ENCODE data around the gene MYBPHL. TPM values are rescaled to one million over a fixed set of nuclear protein-coding genes. Genes with fewer than 3 reads are reported as not detected.

Gene MYBPHL, protein sequence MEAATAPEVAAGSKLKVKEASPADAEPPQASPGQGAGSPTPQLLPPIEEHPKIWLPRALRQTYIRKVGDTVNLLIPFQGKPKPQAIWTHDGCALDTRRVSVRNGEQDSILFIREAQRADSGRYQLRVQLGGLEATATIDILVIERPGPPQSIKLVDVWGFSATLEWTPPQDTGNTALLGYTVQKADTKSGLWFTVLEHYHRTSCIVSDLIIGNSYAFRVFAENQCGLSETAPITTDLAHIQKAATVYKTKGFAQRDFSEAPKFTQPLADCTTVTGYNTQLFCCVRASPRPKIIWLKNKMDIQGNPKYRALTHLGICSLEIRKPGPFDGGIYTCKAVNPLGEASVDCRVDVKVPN
- not detected for total RNA-seq
- long read RNA-seq, result 0 reads

DNA sequence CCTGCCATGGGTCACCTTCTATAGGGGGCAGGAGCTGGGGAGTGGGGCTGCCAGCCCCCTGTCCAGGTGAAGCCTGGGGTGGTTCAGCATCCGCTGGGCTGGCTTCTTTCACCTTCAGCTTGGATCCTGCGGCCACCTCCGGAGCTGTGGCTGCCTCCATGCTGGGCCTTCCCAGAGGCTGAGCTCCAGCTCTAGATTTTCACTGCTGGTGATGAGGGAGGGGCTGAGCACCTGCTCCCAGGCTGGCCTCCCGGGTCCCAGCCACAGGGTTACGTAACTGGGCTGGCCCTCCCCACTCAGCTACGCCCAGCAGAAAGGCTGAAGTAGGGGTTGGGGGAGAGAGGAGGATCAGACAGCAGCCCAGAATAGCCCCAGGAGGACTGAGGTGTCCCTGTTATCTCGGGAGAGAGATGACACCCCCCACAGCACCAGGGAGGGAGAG, at the start of gene MYBPHL:
TSS of gene MYBPHL (minus strand) at position 180 of the 442 bp plus-strand sequence. CDS start at position 160, 20 bp downstream.
- H3K36me3 ChIP-seq, result no peaks in the 10 kb centered on the region
- no peak within 1 kb of the TSS for H3K4me3 ChIP-seq
- no CpG with 5 or more reads among the region's 7 CpGs for WGBS (ENCODE audit: insufficient coverage, low coverage, low lambda C conversion rate, missing lambda C conversion rate)
- intact Hi-C loops (cut with DNase I), result no loop called here
- no peak for ATAC-seq
- no peak within 1 kb of the TSS for H3K27ac ChIP-seq
- no peaks in the 10 kb centered on the region for H3K9me3 ChIP-seq
- no peaks in the 10 kb centered on the region for H3K27me3 ChIP-seq
- DNase-seq, result no peak
- TF ChIP-seq, protein P1, sequence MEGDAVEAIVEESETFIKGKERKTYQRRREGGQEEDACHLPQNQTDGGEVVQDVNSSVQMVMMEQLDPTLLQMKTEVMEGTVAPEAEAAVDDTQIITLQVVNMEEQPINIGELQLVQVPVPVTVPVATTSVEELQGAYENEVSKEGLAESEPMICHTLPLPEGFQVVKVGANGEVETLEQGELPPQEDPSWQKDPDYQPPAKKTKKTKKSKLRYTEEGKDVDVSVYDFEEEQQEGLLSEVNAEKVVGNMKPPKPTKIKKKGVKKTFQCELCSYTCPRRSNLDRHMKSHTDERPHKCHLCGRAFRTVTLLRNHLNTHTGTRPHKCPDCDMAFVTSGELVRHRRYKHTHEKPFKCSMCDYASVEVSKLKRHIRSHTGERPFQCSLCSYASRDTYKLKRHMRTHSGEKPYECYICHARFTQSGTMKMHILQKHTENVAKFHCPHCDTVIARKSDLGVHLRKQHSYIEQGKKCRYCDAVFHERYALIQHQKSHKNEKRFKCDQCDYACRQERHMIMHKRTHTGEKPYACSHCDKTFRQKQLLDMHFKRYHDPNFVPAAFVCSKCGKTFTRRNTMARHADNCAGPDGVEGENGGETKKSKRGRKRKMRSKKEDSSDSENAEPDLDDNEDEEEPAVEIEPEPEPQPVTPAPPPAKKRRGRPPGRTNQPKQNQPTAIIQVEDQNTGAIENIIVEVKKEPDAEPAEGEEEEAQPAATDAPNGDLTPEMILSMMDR (IDR thresholded peaks at IDR 0.05), result no peak
- TF ChIP-seq POLR2A (IDR thresholded peaks at IDR 0.05), result no peak
- H3K4me1 ChIP-seq, result peaks cover 0 to 11% (median 4%) of the 10 kb centered on the region in 4 donors

DNA sequence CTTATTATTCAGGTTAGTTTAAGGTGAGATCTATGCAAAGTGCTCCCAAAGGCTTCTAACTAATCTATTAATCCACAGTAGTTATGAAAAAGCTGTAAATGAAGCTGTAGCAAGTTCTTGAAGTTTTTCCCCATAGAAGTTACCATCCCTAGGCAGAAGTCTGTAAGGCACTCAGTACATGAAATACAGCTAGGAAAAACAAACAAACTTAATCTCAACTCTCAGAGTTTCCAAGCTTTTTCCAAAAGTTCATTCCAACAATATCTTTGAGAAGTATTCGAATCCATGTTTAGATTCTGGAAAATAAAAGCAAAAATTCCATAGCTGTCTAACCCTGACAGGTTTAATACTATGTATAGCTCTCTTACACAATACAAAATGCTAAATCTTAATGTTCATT, 49.7 kb upstream of the MYBPHL start:
- Histone ChIP-seq H3K27me3 (no peaks in the 10 kb centered on the region), H3K4me3 (no peak overlapping the region), H3K27ac (no peak overlapping the region), H3K36me3 (no peaks in the 10 kb centered on the region), H3K9me3 (no peaks in the 10 kb centered on the region), H3K4me1 (no peaks in the 10 kb centered on the region)
- TF ChIP-seq POLR2A (IDR thresholded peaks at IDR 0.05), result no peak
- TF ChIP-seq, protein P1 (IDR thresholded peaks at IDR 0.05), result no peak
- ATAC-seq (no peak), DNase-seq (no peak)
- WGBS (ENCODE audit: insufficient coverage, low coverage, low lambda C conversion rate, missing lambda C conversion rate), result 50% methylated on average over 1 of the region's 1 CpG
- intact Hi-C loops (cut with DNase I), result no loop called here

DNA sequence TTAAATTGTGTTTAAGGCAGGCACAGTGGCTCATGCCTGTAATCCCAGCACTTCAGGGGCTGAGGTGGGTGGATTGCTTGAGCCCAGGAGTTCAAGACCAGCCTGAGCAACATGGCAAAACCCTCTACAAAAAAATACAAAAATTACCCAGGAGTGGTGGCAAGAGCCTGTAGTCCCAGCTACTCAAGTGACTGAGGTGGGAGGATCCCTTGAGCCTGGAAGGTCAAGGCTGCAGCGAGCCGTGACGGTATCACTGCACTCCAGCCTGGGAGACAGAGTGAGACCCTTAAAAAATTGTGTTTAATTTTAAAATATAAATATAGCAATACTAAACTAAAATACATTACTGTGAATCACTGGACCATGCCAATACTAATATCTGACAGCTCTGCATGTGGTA, 48.1 kb upstream of the MYBPHL start:
- WGBS (ENCODE audit: insufficient coverage, low coverage, low lambda C conversion rate, missing lambda C conversion rate), result 93% methylated on average over 3 of the region's 3 CpGs
- DNase-seq (no peak), ATAC-seq (no peak)
- intact Hi-C loops (cut with DNase I), result no loop called here
- H3K4me1 ChIP-seq, result no peaks in the 10 kb centered on the region
- H3K27me3 ChIP-seq, result no peaks in the 10 kb centered on the region
- no peak for TF ChIP-seq POLR2A (IDR thresholded peaks at IDR 0.05)
- TF ChIP-seq, protein P1 (IDR thresholded peaks at IDR 0.05), result no peak
- no peak overlapping the region for H3K4me3 ChIP-seq
- H3K9me3 ChIP-seq, result no peaks in the 10 kb centered on the region
- no peak overlapping the region for H3K27ac ChIP-seq
- no peaks in the 10 kb centered on the region for H3K36me3 ChIP-seq

DNA sequence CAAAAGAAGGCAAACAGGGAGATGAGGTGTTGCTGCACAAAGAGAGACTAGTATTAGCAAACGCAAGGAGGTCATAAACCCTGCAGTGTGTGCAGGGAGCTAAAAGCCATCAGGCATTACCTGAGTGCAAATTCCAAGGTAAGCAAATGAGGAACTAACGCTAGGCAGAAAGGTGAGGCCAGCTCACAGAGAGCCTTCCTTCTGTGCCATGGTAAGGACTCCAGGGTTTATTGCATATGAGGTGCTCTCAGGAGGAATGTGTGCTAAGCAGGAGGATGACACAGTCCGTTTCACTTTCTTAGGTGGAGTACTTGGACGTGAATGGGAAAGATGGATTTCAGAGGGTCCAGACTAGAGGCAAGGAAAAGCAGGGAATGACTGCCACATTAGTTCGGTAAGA, 44.6 kb upstream of the MYBPHL start:
- WGBS (ENCODE audit: insufficient coverage, low coverage, low lambda C conversion rate, missing lambda C conversion rate), result 87% methylated on average over 5 of the region's 5 CpGs
- ATAC-seq (no peak), DNase-seq (no peak)
- H3K27me3 ChIP-seq, result no peaks in the 10 kb centered on the region
- H3K27ac ChIP-seq, result no peak overlapping the region
- intact Hi-C loops (cut with DNase I), result no loop called here
- H3K4me3 ChIP-seq, result no peak overlapping the region
- TF ChIP-seq, protein P1 (IDR thresholded peaks at IDR 0.05), result no peak
- no peak for TF ChIP-seq POLR2A (IDR thresholded peaks at IDR 0.05)
- H3K4me1 ChIP-seq, result no peaks in the 10 kb centered on the region
- H3K36me3 ChIP-seq, result no peaks in the 10 kb centered on the region
- no peaks in the 10 kb centered on the region for H3K9me3 ChIP-seq

All from right lobe of liver (tissue), 6 donors.